IPS-15b (cell line): Measurements from ENCODE around the gene GBF1.

Experiments used
- H3K27me3 ChIP-seq: one replicate; pipeline ENCODE4 v1.6.1; 2013; ENCODE audit warnings: low read length; ENCODE audit not compliant: control insufficient read depth, insufficient read depth
- H3K36me3 ChIP-seq: one replicate; pipeline ENCODE4 v1.6.1; 2013; ENCODE audit warnings: low read length; ENCODE audit not compliant: control insufficient read depth, insufficient read depth
- H3K4me1 ChIP-seq: one replicate; pipeline ENCODE4 v1.6.1; 2013; ENCODE audit warnings: mild to moderate bottlenecking, low read length; ENCODE audit not compliant: control insufficient read depth, insufficient read depth
- H3K4me3 ChIP-seq: one replicate; pipeline ENCODE4 v1.5.1; 2013; ENCODE audit warnings: low read depth, low read length
- H3K9ac ChIP-seq: one replicate; pipeline ENCODE4 v1.6.1; 2013; ENCODE audit warnings: low read depth, mild to moderate bottlenecking, low read length
- H3K9me3 ChIP-seq: one replicate; pipeline ENCODE4 v1.6.1; 2013; ENCODE audit warnings: mild to moderate bottlenecking, low read length; ENCODE audit not compliant: control insufficient read depth, insufficient read depth

Gene GBF1

GRCh38 chr10:102367441-102367840 is 122.1 kb downstream of the GBF1 start:
- peaks cover 43% of the 10 kb centered on the region for H3K36me3 ChIP-seq

GRCh38 chr10:102368077-102368476 is 122.7 kb downstream of the GBF1 start:
- Histone ChIP-seq H3K27me3 (no peaks in the 10 kb centered on the region), H3K4me1 (no peaks in the 10 kb centered on the region), H3K9ac (no peak overlapping the region), H3K36me3 (peaks cover 41% of the 10 kb centered on the region), H3K9me3 (no peaks in the 10 kb centered on the region), H3K4me3 (no peak overlapping the region)

More at GRCh38 chr10:102367441-102367840, 122.1 kb downstream of the GBF1 start:
- H3K9me3 ChIP-seq: no peaks in the 10 kb centered on the region
- no peaks in the 10 kb centered on the region for H3K27me3 ChIP-seq
- no peaks in the 10 kb centered on the region for H3K4me1 ChIP-seq
- no peak overlapping the region for H3K9ac ChIP-seq
- no peak overlapping the region for H3K4me3 ChIP-seq

GRCh38 chr10:102371295-102371694 is 126.0 kb downstream of the GBF1 start:
- peaks cover 35% of the 10 kb centered on the region for H3K36me3 ChIP-seq
- H3K4me3 ChIP-seq: no peak overlapping the region
- H3K4me1 ChIP-seq: no peaks in the 10 kb centered on the region
- H3K9ac ChIP-seq: no peak overlapping the region
- H3K9me3 ChIP-seq: no peaks in the 10 kb centered on the region
- H3K27me3 ChIP-seq: no peaks in the 10 kb centered on the region

GRCh38 chr10:102375250-102375649 is 129.9 kb downstream of the GBF1 start:
- H3K4me1 ChIP-seq: no peaks in the 10 kb centered on the region
- no peak overlapping the region for H3K4me3 ChIP-seq
- no peaks in the 10 kb centered on the region for H3K27me3 ChIP-seq
- H3K9me3 ChIP-seq: no peaks in the 10 kb centered on the region
- H3K36me3 ChIP-seq: peaks cover 29% of the 10 kb centered on the region
- H3K9ac ChIP-seq: no peak overlapping the region

- H3K4me1 ChIP-seq: no peaks in the 10 kb centered on the region
- H3K36me3 ChIP-seq: peaks cover 26% of the 10 kb centered on the region
- no peaks in the 10 kb centered on the region for H3K27me3 ChIP-seq
- no peaks in the 10 kb centered on the region for H3K9me3 ChIP-seq
- H3K4me3 ChIP-seq: no peak overlapping the region
- no peak overlapping the region for H3K9ac ChIP-seq
These were observed 130.5 kb downstream of the GBF1 start for GRCh38 chr10:102375867-102376266.

- Histone ChIP-seq H3K4me1 (no peaks in the 10 kb centered on the region), H3K9me3 (no peaks in the 10 kb centered on the region), H3K27me3 (no peaks in the 10 kb centered on the region), H3K9ac (no peak overlapping the region), H3K36me3 (peaks cover 30% of the 10 kb centered on the region), H3K4me3 (no peak overlapping the region)
These were observed 131.6 kb downstream of the GBF1 start for GRCh38 chr10:102376901-102377300.

GRCh38 chr10:102379383-102379782 is 134.1 kb downstream of the GBF1 start:
- Histone ChIP-seq H3K4me3 (no peak overlapping the region), H3K27me3 (no peaks in the 10 kb centered on the region), H3K9me3 (no peaks in the 10 kb centered on the region), H3K36me3 (peaks cover 34% of the 10 kb centered on the region), H3K4me1 (no peaks in the 10 kb centered on the region), H3K9ac (no peak overlapping the region)

- H3K4me3 ChIP-seq: no peak overlapping the region
- H3K9ac ChIP-seq: no peak overlapping the region
- H3K27me3 ChIP-seq: no peaks in the 10 kb centered on the region
- H3K4me1 ChIP-seq: no peaks in the 10 kb centered on the region
- no peaks in the 10 kb centered on the region for H3K9me3 ChIP-seq
- peaks cover 21% of the 10 kb centered on the region for H3K36me3 ChIP-seq
These were observed 136.7 kb downstream of the GBF1 start for GRCh38 chr10:102381983-102382382.

GRCh38 chr10:102382871-102383270 is 137.5 kb downstream of the GBF1 start:
- Histone ChIP-seq H3K36me3 (peaks cover 21% of the 10 kb centered on the region), H3K4me3 (no peak overlapping the region), H3K4me1 (no peaks in the 10 kb centered on the region), H3K9ac (no peak overlapping the region), H3K27me3 (no peaks in the 10 kb centered on the region), H3K9me3 (no peaks in the 10 kb centered on the region)

GRCh38 chr10:102384053-102384452 is 138.7 kb downstream of the GBF1 start:
- H3K4me3 ChIP-seq: no peak overlapping the region
- no peaks in the 10 kb centered on the region for H3K9me3 ChIP-seq

GRCh38 chr10:102384606-102385429 is 139.5 kb downstream of the GBF1 start:
- Histone ChIP-seq H3K4me3 (no peak overlapping the region), H3K4me1 (no peaks in the 10 kb centered on the region), H3K36me3 (peaks cover 16% of the 10 kb centered on the region), H3K9me3 (no peaks in the 10 kb centered on the region), H3K9ac (no peak overlapping the region), H3K27me3 (no peaks in the 10 kb centered on the region)

More at GRCh38 chr10:102384053-102384452, 138.7 kb downstream of the GBF1 start:
- no peaks in the 10 kb centered on the region for H3K27me3 ChIP-seq
- H3K36me3 ChIP-seq: peaks cover 20% of the 10 kb centered on the region
- H3K9ac ChIP-seq: no peak overlapping the region
- H3K4me1 ChIP-seq: no peaks in the 10 kb centered on the region

GRCh38 chr10:102389894-102390293 is 144.6 kb downstream of the GBF1 start:
- no peak overlapping the region for H3K4me3 ChIP-seq
- H3K27me3 ChIP-seq: peaks cover 9% of the 10 kb centered on the region
- H3K4me1 ChIP-seq: peaks cover 18% of the 10 kb centered on the region
- H3K9ac ChIP-seq: no peak overlapping the region
- H3K9me3 ChIP-seq: no peaks in the 10 kb centered on the region
- H3K36me3 ChIP-seq: no peaks in the 10 kb centered on the region
